VCaP (cell line): ENCODE measurements around the gene WDR37.
"Not testable (repeated sequence)": the region's sequence is repeated elsewhere in the genome, so short reads cannot be mapped to it uniquely, and the experiment has no call there.

Experiments
- H3K27ac ChIP-seq: fragments of 450-650 bp; 2 replicates; pipeline ENCODE4 v1.5.1; 2017
- TF ChIP-seq, protein P1 (sequence below): fragments of 450-650 bp; conservative IDR thresholded peaks from 2 replicates; pipeline ENCODE4 v1.5.1; 2017; ENCODE audit warnings: mild to moderate bottlenecking, moderate library complexity

Gene WDR37

DNA sequence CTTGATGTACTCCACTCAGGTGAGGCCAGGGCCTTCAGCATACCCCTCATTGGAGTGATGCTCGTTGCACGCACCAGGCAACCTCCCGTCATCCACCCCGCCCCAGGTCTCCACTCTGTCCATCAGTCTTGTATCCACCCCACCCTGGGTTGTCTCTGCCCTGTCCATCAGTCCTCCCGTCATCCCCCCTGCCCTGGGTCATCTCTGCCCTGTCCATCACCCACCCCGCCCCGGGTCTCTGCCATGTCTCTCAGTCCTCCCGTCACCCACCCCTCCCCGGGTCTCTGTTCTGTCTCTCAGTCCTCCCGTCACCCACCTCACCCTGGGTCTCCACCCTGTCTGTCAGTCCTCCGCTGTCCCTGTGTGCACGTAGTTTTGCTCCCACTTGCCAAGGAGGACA, 59.9 kb downstream of the WDR37 start:
- peak overlapping the region; percentile 42 for H3K27ac ChIP-seq

DNA sequence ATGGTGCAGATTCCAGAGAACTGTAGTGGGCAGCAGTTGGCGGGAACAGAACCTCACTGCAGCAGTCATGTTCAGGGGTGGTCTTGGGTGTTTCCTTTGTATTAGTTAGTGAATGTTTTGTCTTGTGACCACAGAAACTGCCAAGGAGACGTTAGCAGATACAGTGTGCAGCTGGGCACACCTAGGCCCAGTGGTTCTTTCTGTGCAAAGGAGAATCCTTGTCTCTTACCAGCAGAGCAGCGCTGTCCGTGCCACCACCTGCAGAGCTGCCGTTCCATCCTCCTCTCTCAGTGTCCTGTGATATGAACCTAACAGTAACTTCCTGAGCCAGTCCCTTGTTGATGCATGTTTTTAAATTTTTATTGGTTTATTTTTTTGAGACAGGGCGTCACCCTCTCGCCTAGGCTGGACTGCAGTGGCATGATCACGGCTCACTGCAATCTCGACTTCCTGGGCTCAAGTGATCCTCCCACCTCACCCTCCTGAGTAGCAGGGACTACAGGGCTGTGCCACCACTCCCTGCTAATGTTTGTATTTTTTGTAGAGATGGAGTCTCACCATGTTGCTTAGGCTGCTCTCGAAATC, 60.6 kb downstream of the WDR37 start:
- H3K27ac ChIP-seq: peak overlapping the region; percentile 42
- TF ChIP-seq, protein P1, sequence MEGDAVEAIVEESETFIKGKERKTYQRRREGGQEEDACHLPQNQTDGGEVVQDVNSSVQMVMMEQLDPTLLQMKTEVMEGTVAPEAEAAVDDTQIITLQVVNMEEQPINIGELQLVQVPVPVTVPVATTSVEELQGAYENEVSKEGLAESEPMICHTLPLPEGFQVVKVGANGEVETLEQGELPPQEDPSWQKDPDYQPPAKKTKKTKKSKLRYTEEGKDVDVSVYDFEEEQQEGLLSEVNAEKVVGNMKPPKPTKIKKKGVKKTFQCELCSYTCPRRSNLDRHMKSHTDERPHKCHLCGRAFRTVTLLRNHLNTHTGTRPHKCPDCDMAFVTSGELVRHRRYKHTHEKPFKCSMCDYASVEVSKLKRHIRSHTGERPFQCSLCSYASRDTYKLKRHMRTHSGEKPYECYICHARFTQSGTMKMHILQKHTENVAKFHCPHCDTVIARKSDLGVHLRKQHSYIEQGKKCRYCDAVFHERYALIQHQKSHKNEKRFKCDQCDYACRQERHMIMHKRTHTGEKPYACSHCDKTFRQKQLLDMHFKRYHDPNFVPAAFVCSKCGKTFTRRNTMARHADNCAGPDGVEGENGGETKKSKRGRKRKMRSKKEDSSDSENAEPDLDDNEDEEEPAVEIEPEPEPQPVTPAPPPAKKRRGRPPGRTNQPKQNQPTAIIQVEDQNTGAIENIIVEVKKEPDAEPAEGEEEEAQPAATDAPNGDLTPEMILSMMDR: no peak

More for the DNA sequence above, 59.9 kb downstream of the WDR37 start:
- TF ChIP-seq, protein P1: no peak

DNA sequence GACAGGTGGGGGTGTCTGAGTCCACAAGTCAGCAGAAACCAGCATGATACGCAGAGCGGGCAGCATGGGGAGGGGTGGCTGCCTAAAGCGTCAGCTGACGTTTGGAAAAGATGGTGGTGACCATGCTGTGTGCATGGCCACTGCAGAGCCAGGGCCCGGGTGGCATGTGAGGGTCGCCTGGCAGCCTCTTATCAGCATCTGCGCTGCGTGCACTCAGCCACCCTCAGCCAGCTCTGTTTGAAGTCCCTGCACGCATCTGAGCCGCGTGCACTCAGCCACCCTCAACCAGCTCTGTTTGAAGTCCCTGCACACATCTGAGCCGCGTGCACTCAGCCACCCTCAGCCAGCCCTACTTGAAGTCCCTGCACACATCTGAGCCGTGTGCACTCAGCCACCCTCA, 61.5 kb downstream of the WDR37 start:
- TF ChIP-seq, protein P1: no peak
- H3K27ac ChIP-seq: no peak overlapping the region

DNA sequence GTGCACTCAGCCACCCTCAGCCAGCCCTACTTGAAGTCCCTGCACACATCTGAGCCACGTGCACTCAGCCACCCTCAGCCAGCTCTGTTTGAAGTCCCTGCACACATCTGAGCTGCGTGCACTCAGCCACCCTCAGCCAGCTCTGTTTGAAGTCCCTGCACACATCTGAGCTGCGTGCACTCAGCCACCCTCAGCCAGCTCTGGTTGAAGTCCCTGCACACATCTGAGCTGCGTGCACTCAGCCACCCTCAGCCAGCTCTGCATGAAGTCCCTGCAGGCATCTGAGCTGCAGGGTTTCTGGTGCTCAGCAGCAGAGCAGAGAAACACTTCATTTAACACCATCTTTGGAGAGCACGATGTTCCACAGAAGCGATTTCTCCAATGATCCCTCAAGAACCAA, 62.1 kb downstream of the WDR37 start:
- not testable (repeated sequence) for H3K27ac ChIP-seq

DNA sequence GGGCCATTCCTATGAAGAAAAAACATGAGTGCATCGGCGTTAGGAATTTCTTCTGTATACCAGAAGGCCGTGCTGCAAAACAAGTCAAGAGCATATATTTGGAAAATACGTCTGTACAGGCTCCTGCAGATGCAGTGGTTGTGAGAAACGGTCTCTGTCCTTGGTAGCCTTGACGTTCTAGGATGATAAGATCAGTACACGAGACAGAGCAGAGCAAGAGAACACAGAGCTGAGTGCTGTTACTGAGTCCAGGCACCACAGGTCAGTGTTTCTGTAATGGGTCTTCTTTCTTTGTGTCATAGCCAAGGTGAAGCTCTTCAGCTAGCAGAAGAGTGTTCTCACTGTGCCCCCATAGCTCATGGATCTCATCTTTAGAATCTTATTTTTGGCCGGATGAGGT, 62.8 kb downstream of the WDR37 start:
- H3K27ac ChIP-seq: peak overlapping the region; percentile 42
- TF ChIP-seq, protein P1: no peak

DNA sequence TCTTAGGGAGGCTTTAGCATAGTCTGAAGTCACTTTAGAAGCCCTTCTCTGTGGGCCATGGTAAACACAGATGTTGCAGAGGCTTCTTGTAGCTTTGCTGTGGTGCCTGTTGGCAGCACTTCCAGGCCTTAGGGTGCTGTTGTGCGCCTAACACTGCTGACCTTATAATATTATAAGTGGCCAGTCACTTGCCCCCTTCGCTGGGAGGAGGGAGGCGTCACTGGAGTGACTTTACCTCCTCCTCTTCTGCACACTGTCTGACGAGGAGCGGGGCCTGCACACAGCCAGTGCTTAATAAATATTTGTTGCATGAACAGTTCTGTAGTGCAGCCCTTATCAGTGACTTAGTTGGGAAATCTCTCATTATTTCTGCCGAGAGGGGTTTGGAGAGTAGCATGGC, 63.3 kb downstream of the WDR37 start:
- peak overlapping the region; percentile 42 for H3K27ac ChIP-seq
- TF ChIP-seq, protein P1: no peak

DNA sequence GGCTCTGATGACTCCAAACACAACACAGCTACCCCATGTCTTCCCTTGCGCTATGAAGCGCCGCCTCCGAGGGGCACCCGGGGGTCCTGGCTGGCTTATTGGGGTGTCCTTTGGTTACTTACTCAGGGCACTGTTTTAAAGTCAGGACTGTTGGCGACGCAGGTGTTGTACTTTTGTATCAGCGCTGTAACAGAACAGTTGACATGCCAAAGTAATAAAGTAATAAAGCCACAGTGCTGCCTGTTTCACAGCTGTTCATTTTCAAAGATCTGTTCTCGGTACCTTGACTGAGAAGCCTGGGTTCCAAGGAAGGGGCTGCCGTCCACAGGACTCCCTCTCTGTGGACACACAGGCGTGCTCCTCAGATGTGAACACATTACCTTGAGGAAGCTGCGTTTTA, 64.1 kb downstream of the WDR37 start:
- no peak overlapping the region for H3K27ac ChIP-seq
- TF ChIP-seq, protein P1: no peak

DNA sequence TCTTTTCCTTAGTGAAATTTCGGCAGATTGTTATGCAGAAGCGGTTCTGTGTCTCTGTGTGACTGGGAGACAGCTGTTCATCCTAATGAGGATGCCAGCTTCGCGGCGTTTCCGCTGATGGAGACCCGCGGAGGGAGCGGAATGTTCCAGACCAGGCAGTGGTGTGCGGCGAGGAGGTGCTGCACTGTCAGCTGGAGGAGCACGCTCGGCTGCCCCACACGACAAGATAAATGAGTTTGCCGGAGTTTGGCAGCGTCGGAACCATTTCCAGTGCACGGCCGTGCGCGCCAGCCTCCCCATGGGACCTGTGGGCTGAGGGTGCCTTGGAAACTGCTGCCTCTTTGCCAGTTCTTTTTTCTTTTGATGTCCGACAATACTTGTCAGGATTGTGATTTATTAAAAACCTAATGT, 64.6 kb downstream of the WDR37 start:
- TF ChIP-seq, protein P1: no peak
- H3K27ac ChIP-seq: no peak overlapping the region
